Glomerular visceral epithelial cell (primary cell): ENCODE measurements around the gene NTHL1.

Experiments used
- DNase-seq: peaks from one replicate; pipeline ENCODE4 v3.0.0-alpha.2; 2016; ENCODE audit errors: extremely low spot score

Gene NTHL1

GRCh38 chr16:2047330-2048115, at the start of gene NTHL1, which contains the start of gene TSC2:
NTHL1 (minus strand) TSS chr16:2047834; CDS start chr16:2047823, 11 bp downstream.
TSC2 (plus strand) TSS chr16:2047985; CDS start chr16:2048616, 631 bp downstream.
- DNase-seq: peak; percentile 93

GRCh38 chr16:2096853-2097595, 49.4 kb upstream of the NTHL1 start:
- peak; percentile 91 for DNase-seq

GRCh38 chr16:2095918-2096582, 48.4 kb upstream of the NTHL1 start:
- DNase-seq: peak; percentile 33

- no peak for DNase-seq
Measured at GRCh38 chr16:2095315-2095853, 47.8 kb upstream of the NTHL1 start.

- no peak for DNase-seq
Measured at GRCh38 chr16:2093793-2094192, 46.2 kb upstream of the NTHL1 start.

- no peak for DNase-seq
Measured at GRCh38 chr16:2092866-2093265, 45.2 kb upstream of the NTHL1 start.

- no peak for DNase-seq
Measured at GRCh38 chr16:2092256-2092620, 44.6 kb upstream of the NTHL1 start.

- DNase-seq: no peak
Measured at GRCh38 chr16:2091547-2092255, 44.1 kb upstream of the NTHL1 start.

GRCh38 chr16:2090777-2091546, 43.3 kb upstream of the NTHL1 start:
- DNase-seq: peak; percentile 17

- no peak for DNase-seq
Measured at GRCh38 chr16:2090481-2090776, 42.8 kb upstream of the NTHL1 start.

GRCh38 chr16:2089706-2090480, 42.3 kb upstream of the NTHL1 start:
- no peak for DNase-seq

GRCh38 chr16:2088759-2089358, 41.2 kb upstream of the NTHL1 start:
- no peak for DNase-seq

- no peak for DNase-seq
Measured at GRCh38 chr16:2087748-2088631, 40.4 kb upstream of the NTHL1 start.

GRCh38 chr16:2086812-2087747, 39.4 kb upstream of the NTHL1 start:
- DNase-seq: no peak

- DNase-seq: no peak
Measured at GRCh38 chr16:2086106-2086742, 38.6 kb upstream of the NTHL1 start.

- DNase-seq: no peak
Measured at GRCh38 chr16:2085669-2086068, 38.0 kb upstream of the NTHL1 start.
